ENCODE results near the gene MAP4K2. TPM values are rescaled to one million over a fixed set of nuclear protein-coding genes. Genes with fewer than 3 reads are reported as not detected.
A peak's percentile ranks its signal among the peaks of the same experiment; 100 is the strongest.

Gene MAP4K2
- total and polyA plus RNA-seq, 9 of the 15 experiments (the other 6 are each of a cell fraction or from before 2014, with no cell fraction given), result 0.13 to 14.5 (median 7.3) TPM

DNA sequence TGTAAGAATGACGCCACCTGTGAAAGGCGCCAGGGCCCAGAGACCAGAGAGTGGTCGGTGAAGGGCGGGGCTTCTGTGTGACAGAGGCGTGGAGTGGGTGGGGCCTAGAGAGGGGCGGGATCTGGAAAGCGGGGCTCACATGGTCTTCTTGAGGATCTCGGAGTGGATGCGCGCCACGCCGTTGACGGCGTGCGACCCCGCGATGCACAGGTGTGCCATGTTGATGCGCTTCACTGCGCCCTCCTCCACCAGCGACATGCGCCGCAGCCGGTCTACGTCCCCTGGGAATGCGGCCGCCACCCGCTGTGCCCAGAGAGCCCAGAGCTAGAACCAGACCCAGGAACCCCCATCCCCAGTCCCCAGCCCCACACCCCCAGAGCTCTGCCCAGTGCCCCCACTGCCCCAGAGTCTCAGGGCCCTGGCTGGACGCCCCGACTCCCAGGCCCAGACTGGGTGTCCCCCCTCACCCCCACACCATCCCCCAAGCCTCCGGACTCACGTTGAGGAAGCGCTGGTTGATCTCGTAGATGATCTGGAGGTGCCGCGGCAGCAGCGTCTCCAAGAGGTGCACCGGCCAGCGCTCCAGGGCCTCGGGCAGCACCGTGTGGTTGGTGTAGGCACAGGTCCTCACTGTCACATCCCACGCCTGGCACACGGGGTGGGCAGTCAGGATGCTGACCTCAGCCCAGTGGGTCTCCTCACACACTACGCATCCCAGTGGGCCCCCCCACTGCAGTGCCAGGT is 49.5 kb downstream of the MAP4K2 start:
- WGBS (ENCODE audit: insufficient coverage, low coverage, missing lambda C conversion rate), result 74% methylated on average over 16 of the region's 43 CpGs
- no peaks in the 10 kb centered on the region for H4K20me1 ChIP-seq (replicated peaks; ENCODE audit: control insufficient read depth, insufficient read depth, low read length)
- H3K9ac ChIP-seq (ENCODE audit: insufficient read depth in 1 of 2, low read depth in 2 of 2, low read length in 2 of 2), result peak overlapping the region in 1 of 2 experiments; percentile 82; a peak in 2 of 4 replicates
- no peaks in the 10 kb centered on the region for H3K9me3 ChIP-seq (replicated peaks; ENCODE audit: control insufficient read depth, insufficient read depth, low read depth, low read length)
- no peak overlapping the region for H3K27ac ChIP-seq (ENCODE audit: extremely low read depth, low read depth, low read length)
- in situ Hi-C loops (cut with MboI), result no loop called here
- H3K27me3 ChIP-seq (ENCODE audit: control insufficient read depth in 2 of 2, insufficient read depth in 2 of 2, low read length in 2 of 2), result no peaks in the 10 kb centered on the region
- no peak for FAIRE-seq
- intact Hi-C loops (cut with micrococcal nuclease), result no loop called here
- CTCF ChIA-PET (ENCODE audit: low intra/inter-chr PET ratio), result interaction anchor here (0.7 kb wide), 1 partner anchor 152 kb away, joined by 3 read pairs; no protein-coding TSS in a partner anchor
- POLR2A ChIA-PET, result interaction anchor here (0.6 to 2.1 kb wide), 2 partner anchors 9 to 367 kb away, joined by 4 to 6 read pairs; no protein-coding TSS in a partner anchor
- peak; percentile 78 for ATAC-seq
- peaks cover 11 to 48% of the 10 kb centered on the region in 2 experiments for H3K4me1 ChIP-seq (replicated peaks in 1 of 2; ENCODE audit: control insufficient read depth in 2 of 2, insufficient read depth in 2 of 2, low read length in 2 of 2)
- no peaks in the 10 kb centered on the region for H3K79me2 ChIP-seq (ENCODE audit: control insufficient read depth, insufficient read depth, low read length)
- no peak for TF ChIP-seq BACH1 (tag; IDR thresholded peaks at IDR 0.05)
- 0 out of 2 replicates have a peak, but pooled peaks have one; percentile 54 for TF ChIP-seq ZC3H4 (CRISPR knock-in tag; IDR thresholded peaks at IDR 0.05; ENCODE audit: borderline replicate concordance)
- TF ChIP-seq, protein P1, sequence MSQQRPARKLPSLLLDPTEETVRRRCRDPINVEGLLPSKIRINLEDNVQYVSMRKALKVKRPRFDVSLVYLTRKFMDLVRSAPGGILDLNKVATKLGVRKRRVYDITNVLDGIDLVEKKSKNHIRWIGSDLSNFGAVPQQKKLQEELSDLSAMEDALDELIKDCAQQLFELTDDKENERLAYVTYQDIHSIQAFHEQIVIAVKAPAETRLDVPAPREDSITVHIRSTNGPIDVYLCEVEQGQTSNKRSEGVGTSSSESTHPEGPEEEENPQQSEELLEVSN (IDR thresholded peaks at IDR 0.05; ENCODE audit: borderline replicate concordance in 1 of 2, extremely low read depth in 1 of 2, insufficient read depth in 1 of 2, insufficient read length in 1 of 2, low read depth in 1 of 2, low read length in 1 of 2, poor library complexity in 1 of 2, severe bottlenecking in 1 of 2), result peak in 1 of 2 experiments; percentile 20
- TF ChIP-seq, protein P2, sequence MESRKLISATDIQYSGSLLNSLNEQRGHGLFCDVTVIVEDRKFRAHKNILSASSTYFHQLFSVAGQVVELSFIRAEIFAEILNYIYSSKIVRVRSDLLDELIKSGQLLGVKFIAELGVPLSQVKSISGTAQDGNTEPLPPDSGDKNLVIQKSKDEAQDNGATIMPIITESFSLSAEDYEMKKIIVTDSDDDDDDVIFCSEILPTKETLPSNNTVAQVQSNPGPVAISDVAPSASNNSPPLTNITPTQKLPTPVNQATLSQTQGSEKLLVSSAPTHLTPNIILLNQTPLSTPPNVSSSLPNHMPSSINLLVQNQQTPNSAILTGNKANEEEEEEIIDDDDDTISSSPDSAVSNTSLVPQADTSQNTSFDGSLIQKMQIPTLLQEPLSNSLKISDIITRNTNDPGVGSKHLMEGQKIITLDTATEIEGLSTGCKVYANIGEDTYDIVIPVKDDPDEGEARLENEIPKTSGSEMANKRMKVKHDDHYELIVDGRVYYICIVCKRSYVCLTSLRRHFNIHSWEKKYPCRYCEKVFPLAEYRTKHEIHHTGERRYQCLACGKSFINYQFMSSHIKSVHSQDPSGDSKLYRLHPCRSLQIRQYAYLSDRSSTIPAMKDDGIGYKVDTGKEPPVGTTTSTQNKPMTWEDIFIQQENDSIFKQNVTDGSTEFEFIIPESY (CRISPR knock-in tag; IDR thresholded peaks at IDR 0.05), result peak; percentile 74; the same call in 1 of the 2 replicates
- BruUV-seq (replicated peaks), result no TSS peak
- H3K9me1 ChIP-seq (ENCODE audit: control insufficient read depth, insufficient read depth, low read length), result no peaks in the 10 kb centered on the region
- no peak overlapping the region for H3K4me2 ChIP-seq (ENCODE audit: insufficient read depth, low read length)
- H2AFZ ChIP-seq (ENCODE audit: low read depth, low read length), result no peak overlapping the region
- no peak overlapping the region for H3K4me3 ChIP-seq
- H3K36me3 ChIP-seq (ENCODE audit: control insufficient read depth, insufficient read depth, low read length), result no peaks in the 10 kb centered on the region
- peak; percentile 42 to 68 (median 60) for DNase-seq (ENCODE audit: extremely low read depth in 1 of 4, low spot score in 3 of 4)

Data from K562 (cell line).